HT1080 (cell line): ENCODE results near the gene PPP1R14B. TPM values are rescaled to one million over a fixed set of nuclear protein-coding genes. Genes with fewer than 3 reads are reported as not detected.

Experiments
- small RNA-seq: library from RNA; depleted of rRNA; stranded (forward); fragments of <200 nt; gene quantifications from one replicate; pipeline ENCODE3, GENCODE V24; 2014
- total RNA-seq: library from RNA; depleted of rRNA; stranded (reverse); fragments of >200 nt; shearing (Covaris generic); gene quantifications from 2 replicates; pipeline ENCODE4 v1.2.3, GENCODE V29; 2014; rRNA removed

Gene PPP1R14B
- total RNA-seq, 1 experiment from 2014 or later = 614 TPM

Small RNA genes within 50 kb of the gene (small RNA-seq; reads per million reads assigned to genes)
- gene RF00019 = not detected

Other genes with a start within 250 kb of the PPP1R14B start
- gene FLRT1, start 211.0 kb downstream of the PPP1R14B start, total RNA-seq = not detected in 2 replicates
- 19.9 and 22.5 TPM in 2 replicates for gene MACROD1, start 80.8 kb downstream of the PPP1R14B start, total RNA-seq
- gene STIP1, start 60.8 kb downstream of the PPP1R14B start, total RNA-seq = 367 and 368 TPM in 2 replicates
- 1.5 and 2.0 TPM in 2 replicates for gene FERMT3, start 40.2 kb downstream of the PPP1R14B start, total RNA-seq
- gene TRPT1, start 20.8 kb downstream of the PPP1R14B start, total RNA-seq = 37.4 and 42.7 TPM in 2 replicates
- 61.8 and 80.6 TPM in 2 replicates for gene NUDT22, start 20.7 kb downstream of the PPP1R14B start, total RNA-seq
- gene DNAJC4, start 16.4 kb downstream of the PPP1R14B start, total RNA-seq = 2.9 and 11.1 TPM in 2 replicates
- gene VEGFB, start 12.4 kb downstream of the PPP1R14B start, total RNA-seq = 26.7 and 71.0 TPM in 2 replicates
- 103 and 111 TPM in 2 replicates for gene FKBP2, start 5.8 kb downstream of the PPP1R14B start, total RNA-seq
- 50.6 and 57.4 TPM in 2 replicates for gene PLCB3, start 4.6 kb upstream of the PPP1R14B start, total RNA-seq
- gene BAD, start 37.7 kb upstream of the PPP1R14B start, total RNA-seq = 129 and 138 TPM in 2 replicates
- gene GPR137, start 38.9 kb upstream of the PPP1R14B start, total RNA-seq = 26.8 and 36.7 TPM in 2 replicates
- not detected in 2 replicates for gene KCNK4, start 44.4 kb upstream of the PPP1R14B start, total RNA-seq
- gene CATSPERZ, start 53.4 kb upstream of the PPP1R14B start, total RNA-seq = 1.0 and 1.2 TPM in 2 replicates
- 74.5 and 77.5 TPM in 2 replicates for gene ESRRA, start 58.6 kb upstream of the PPP1R14B start, total RNA-seq
- gene TRMT112, start 70.6 kb upstream of the PPP1R14B start, total RNA-seq = 471 and 628 TPM in 2 replicates
- 274 and 324 TPM in 2 replicates for gene PRDX5, start 71.2 kb upstream of the PPP1R14B start, total RNA-seq
- gene CCDC88B, start 93.3 kb upstream of the PPP1R14B start, total RNA-seq = 4.9 and 7.1 TPM in 2 replicates
- 86.9 and 95.7 TPM in 2 replicates for gene RPS6KA4, start 112.2 kb upstream of the PPP1R14B start, total RNA-seq